ENCODE measurements around the gene RHNO1.

GRCh38 chr12:2857021-2857431 is 20.0 kb upstream of the RHNO1 start, which contains the start of gene TEX52:
- TF ChIP-seq CTCF (IDR thresholded peaks at IDR 0.05): no peak
- TF ChIP-seq POLR2AphosphoS5 (IDR thresholded peaks at IDR 0.05; ENCODE audit: low read depth, low read length): 0 out of 2 replicates have a peak, but pooled peaks have one; percentile 21
- TF ChIP-seq SIN3A (IDR thresholded peaks at IDR 0.05; ENCODE audit: borderline replicate concordance, insufficient read depth, low read depth, low read length): no peak
- TF ChIP-seq TCF7L2 (IDR thresholded peaks at IDR 0.05; ENCODE audit: low read depth, low read length): no peak

All from Panc1 (cell line).